HCT116 (cell line): ENCODE data around the gene PPM1H.

ENCODE experiments used
- CTCF ChIP-seq, 3 experiments: fragments of 200-600 bp in 1 of 3; sonication (generic) in 1 of 3; IDR thresholded peaks in 2 of 3; conservative IDR thresholded peaks in 1 of 3; 2 replicates each; pipeline ENCODE4 v1.5.1; 2012 to 2017; ENCODE audit warnings: low read depth in 2 of 3, low read length in 2 of 3, antibody characterized with exemption in 1 of 3, borderline replicate concordance in 1 of 3, control low read depth in 1 of 3, mild to moderate bottlenecking in 1 of 3, mixed read lengths in 1 of 3, mixed run types in 1 of 3, moderate library complexity in 1 of 3; ENCODE audit not compliant: insufficient read depth in 1 of 3
- POLR2AphosphoS5 ChIP-seq: IDR thresholded peaks from 2 replicates; pipeline ENCODE4 v1.6.1; 2011; ENCODE audit warnings: mild to moderate bottlenecking, low read depth, low read length, moderate library complexity

GRCh38 chr12:62621101-62621638, 313.8 kb downstream of the PPM1H start:
- TF ChIP-seq CTCF (IDR thresholded peaks at IDR 0.05 in 2 of 3, conservative IDR thresholded peaks at IDR 0.05 in 1 of 3; ENCODE audit: borderline replicate concordance in 1 of 3, insufficient read depth in 1 of 3, low read depth in 2 of 3, low read length in 2 of 3) (no peak), POLR2AphosphoS5 (no peak)
